PFSK-1 (cell line): ENCODE results near the gene OR4A16. TPM values are rescaled to one million over a fixed set of nuclear protein-coding genes. Genes with fewer than 3 reads are reported as not detected.

Experiments used
- FOXP2 ChIP-seq: optimal IDR thresholded peaks from 2 replicates; pipeline ENCODE3; 2011; ENCODE audit warnings: borderline replicate concordance, control low read depth, inconsistent platforms; ENCODE audit not compliant: insufficient read depth; ENCODE audit errors: extremely low read length, extremely low read depth
- POLR2AphosphoS5 ChIP-seq: IDR thresholded peaks from 2 replicates; pipeline ENCODE4 v1.6.1; 2012; ENCODE audit warnings: low read depth, mild to moderate bottlenecking, control low read depth, low read length, moderate library complexity
- SIN3A ChIP-seq: IDR thresholded peaks from 2 replicates; pipeline ENCODE4 v1.6.1; 2012; ENCODE audit warnings: mild to moderate bottlenecking, low read length, moderate library complexity, borderline replicate concordance; ENCODE audit not compliant: insufficient read depth
- TAF1 ChIP-seq: IDR thresholded peaks from 2 replicates; pipeline ENCODE4 v1.6.1; 2012; ENCODE audit warnings: low read length, control low read depth, borderline replicate concordance; ENCODE audit not compliant: insufficient read depth
- polyA plus RNA-seq: library from polyadenylated mRNA; unstranded; fragments of >200 nt; gene quantifications from one replicate; pipeline ENCODE4 v1.2.1, GENCODE V29; 2012; ENCODE audit warnings: low read depth, missing spikeins; ENCODE audit not compliant: insufficient read length
- TF ChIP-seq, protein P1 (sequence below), 2 experiments: IDR thresholded peaks; 2 replicates each; pipeline versions ENCODE4 v1.6.1 to v1.8.0; 2011 to 2012; ENCODE audit warnings: low read depth in 2 of 2, low read length in 2 of 2, control low read depth in 1 of 2, inconsistent platforms in 1 of 2, mild to moderate bottlenecking in 1 of 2, moderate library complexity in 1 of 2; ENCODE audit not compliant: insufficient read depth in 1 of 2

The OR4A16 gene, protein sequence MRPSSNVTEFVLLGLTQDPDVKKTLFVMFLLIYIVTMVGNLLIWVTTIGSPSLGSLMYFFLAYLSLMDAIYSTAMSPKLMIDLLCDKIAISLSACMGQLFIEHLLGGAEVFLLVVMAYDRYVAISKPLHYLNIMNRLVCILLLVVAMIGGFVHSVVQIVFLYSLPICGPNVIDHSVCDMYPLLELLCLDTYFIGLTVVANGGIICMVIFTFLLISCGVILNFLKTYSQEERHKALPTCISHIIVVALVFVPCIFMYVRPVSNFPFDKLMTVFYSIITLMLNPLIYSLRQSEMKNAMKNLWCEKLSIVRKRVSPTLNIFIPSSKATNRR
- polyA plus RNA-seq, result not detected

DNA sequence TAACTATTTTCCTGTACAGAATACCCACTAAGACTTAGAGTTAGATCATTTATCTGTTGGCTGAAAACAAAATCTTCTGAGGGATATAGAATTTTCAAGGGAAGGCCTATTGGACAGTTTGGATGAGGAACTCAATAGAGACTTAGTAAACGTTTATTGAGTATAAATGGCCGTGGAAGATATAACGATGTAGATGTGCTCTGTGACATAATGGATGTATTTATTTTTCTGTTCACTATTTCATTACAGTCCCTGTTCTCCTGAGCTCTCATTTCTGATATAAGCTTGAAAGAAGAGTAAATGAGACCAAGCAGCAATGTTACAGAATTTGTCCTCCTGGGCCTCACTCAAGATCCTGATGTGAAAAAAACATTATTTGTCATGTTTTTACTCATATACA is at the start of gene OR4A16:
TSS of gene OR4A16 (plus strand) at position 301 of the 400 bp plus-strand sequence. CDS start at position 301, 0 bp downstream.
- TF ChIP-seq FOXP2 (no peak), SIN3A (no peak), TAF1 (no peak), POLR2AphosphoS5 (no peak)
- TF ChIP-seq, protein P1, sequence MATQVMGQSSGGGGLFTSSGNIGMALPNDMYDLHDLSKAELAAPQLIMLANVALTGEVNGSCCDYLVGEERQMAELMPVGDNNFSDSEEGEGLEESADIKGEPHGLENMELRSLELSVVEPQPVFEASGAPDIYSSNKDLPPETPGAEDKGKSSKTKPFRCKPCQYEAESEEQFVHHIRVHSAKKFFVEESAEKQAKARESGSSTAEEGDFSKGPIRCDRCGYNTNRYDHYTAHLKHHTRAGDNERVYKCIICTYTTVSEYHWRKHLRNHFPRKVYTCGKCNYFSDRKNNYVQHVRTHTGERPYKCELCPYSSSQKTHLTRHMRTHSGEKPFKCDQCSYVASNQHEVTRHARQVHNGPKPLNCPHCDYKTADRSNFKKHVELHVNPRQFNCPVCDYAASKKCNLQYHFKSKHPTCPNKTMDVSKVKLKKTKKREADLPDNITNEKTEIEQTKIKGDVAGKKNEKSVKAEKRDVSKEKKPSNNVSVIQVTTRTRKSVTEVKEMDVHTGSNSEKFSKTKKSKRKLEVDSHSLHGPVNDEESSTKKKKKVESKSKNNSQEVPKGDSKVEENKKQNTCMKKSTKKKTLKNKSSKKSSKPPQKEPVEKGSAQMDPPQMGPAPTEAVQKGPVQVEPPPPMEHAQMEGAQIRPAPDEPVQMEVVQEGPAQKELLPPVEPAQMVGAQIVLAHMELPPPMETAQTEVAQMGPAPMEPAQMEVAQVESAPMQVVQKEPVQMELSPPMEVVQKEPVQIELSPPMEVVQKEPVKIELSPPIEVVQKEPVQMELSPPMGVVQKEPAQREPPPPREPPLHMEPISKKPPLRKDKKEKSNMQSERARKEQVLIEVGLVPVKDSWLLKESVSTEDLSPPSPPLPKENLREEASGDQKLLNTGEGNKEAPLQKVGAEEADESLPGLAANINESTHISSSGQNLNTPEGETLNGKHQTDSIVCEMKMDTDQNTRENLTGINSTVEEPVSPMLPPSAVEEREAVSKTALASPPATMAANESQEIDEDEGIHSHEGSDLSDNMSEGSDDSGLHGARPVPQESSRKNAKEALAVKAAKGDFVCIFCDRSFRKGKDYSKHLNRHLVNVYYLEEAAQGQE (IDR thresholded peaks at IDR 0.05; ENCODE audit: insufficient read depth in 1 of 2, low read depth in 2 of 2, low read length in 2 of 2), result no peak

DNA sequence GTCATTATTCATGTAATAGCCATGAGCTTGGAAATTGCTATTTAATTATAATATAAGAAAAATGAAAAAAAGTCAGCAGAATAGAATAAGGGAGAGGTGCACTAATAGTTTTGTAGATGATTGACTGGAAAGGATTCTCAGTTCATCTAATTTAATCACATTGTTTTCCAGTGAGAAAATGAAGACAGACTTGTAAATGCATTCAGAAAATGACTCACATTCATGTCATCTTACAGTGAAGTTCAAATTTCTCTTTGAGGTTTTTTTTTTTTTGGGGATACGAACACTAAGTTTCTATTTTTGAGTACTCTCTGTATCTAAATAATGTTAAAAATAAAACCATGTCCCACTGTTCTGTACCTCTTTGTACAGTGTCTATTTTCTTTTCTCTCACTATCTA is 18.5 kb upstream of the OR4A16 start:
- TF ChIP-seq SIN3A, result no peak

DNA sequence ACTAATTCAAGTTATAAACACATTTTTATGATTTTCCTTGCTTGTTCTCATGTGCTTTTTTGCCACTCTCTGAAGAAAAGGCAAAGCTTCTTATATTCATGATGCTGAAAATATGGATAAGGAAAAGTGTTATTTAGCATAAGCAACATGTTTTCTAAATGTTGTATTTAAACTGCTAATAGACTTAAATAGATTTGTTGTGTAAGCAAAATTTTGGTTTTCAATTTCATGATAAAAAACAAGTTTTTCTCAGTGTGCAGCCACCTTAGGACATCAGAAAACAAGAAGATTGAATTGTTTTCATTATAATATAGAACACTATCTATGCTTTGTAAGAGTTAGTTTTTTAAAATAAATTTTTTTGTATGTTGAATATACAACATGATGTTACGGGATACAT is 2.3 kb downstream of the OR4A16 start:
- TF ChIP-seq, protein P1 (IDR thresholded peaks at IDR 0.05; ENCODE audit: insufficient read depth in 1 of 2, low read depth in 2 of 2, low read length in 2 of 2), result no peak
- no peak for TF ChIP-seq FOXP2
- no peak for TF ChIP-seq POLR2AphosphoS5
- TF ChIP-seq SIN3A, result no peak
- TF ChIP-seq TAF1, result no peak

DNA sequence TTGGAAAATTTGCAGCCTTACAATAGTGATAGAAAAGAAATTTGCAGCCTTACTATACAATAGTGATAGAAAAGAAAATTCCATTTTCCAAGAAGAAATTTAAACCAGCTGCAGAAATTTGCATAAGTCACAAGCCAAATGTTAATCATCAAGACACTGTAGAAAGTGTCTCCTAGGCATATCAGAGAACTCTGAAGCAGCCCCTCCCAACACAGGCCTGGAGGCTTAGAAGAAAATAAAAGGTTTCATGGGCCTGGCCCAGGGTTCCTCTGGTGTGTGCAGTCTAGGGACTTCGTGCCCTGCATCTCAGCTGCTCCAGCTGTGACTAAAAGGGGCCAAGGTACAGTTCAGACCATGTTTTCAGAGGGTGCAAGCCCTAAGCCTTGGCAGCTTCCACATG is 6.0 kb downstream of the OR4A16 start:
- TF ChIP-seq TAF1, result no peak
- no peak for TF ChIP-seq POLR2AphosphoS5
- TF ChIP-seq FOXP2, result no peak
- no peak for TF ChIP-seq SIN3A
- TF ChIP-seq, protein P1 (IDR thresholded peaks at IDR 0.05; ENCODE audit: insufficient read depth in 1 of 2, low read depth in 2 of 2, low read length in 2 of 2), result no peak

DNA sequence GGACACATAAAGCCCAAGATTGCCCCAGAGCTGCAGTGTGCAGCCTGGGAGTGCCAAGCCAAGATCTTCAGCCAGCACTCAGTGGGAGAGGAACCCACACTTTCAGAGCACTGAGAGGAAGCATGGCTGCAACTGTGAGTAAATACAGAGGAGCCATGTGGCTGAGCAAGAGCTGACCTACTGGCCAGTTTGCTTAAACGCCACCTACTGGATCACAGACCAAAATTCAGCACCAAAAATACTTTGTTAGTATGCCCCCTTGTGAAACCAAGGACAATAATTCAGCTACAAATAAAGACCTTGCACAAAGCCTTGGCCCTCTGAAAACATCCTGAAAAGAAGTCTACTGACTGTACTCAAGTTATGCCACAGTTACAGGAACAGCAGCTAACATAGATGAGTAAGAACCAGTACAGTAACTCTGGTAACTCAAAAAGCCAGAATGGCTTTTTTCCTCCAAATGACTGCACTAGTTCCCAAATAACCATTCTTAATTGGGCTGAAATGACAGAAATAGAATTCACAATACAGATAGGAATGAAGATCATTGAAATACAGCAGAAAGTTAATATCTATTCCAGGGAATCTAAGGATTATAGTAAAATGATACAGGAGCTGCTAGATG is 14.7 kb downstream of the OR4A16 start:
- no peak for TF ChIP-seq TAF1
- TF ChIP-seq, protein P1 (IDR thresholded peaks at IDR 0.05; ENCODE audit: insufficient read depth in 1 of 2, low read depth in 2 of 2, low read length in 2 of 2), result no peak
- no peak for TF ChIP-seq SIN3A
- TF ChIP-seq FOXP2, result no peak
- no peak for TF ChIP-seq POLR2AphosphoS5
